ENCODE results near the gene CCDC85B. TPM values are rescaled to one million over a fixed set of nuclear protein-coding genes. Genes with fewer than 3 reads are reported as not detected.

The CCDC85B gene
- total and polyA plus RNA-seq, 2 of the 13 experiments (the other 11 are each of a cell fraction or from before 2014, with no cell fraction given): 8.2 to 19.5 TPM

GRCh38 chr11:65918211-65919140, 28.0 kb downstream of the CCDC85B start, which contains the start of gene C11orf68 (continued):
- TF ChIP-seq, protein P1, sequence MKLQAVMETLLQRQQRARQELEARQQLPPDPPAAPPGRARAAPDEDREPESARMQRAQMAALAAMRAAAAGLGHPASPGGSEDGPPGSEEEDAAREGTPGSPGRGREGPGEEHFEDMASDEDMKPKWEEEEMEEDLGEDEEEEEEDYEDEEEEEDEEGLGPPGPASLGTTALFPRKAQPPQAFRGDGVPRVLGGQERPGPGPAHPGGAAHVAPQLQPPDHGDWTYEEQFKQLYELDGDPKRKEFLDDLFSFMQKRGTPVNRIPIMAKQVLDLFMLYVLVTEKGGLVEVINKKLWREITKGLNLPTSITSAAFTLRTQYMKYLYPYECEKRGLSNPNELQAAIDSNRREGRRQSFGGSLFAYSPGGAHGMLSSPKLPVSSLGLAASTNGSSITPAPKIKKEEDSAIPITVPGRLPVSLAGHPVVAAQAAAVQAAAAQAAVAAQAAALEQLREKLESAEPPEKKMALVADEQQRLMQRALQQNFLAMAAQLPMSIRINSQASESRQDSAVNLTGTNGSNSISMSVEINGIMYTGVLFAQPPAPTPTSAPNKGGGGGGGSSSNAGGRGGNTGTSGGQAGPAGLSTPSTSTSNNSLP (IDR thresholded peaks at IDR 0.05; ENCODE audit: low read depth, low read length): no peak
- TF ChIP-seq PLRG1 (conservative IDR thresholded peaks at IDR 0.05) (no peak), ISX (CRISPR knock-in tag; conservative IDR thresholded peaks at IDR 0.05) (0 out of 2 replicates have a peak, but pooled peaks have one; percentile 27), NR0B2 (CRISPR knock-in tag; IDR thresholded peaks at IDR 0.05) (no peak), MATR3 (CRISPR knock-in tag; IDR thresholded peaks at IDR 0.05) (no peak), SMARCC2 (IDR thresholded peaks at IDR 0.05) (no peak), ZNF205 (CRISPR knock-in tag; IDR thresholded peaks at IDR 0.05) (0 out of 2 replicates have a peak, but pooled peaks have one; percentile 14), THYN1 (CRISPR knock-in tag; IDR thresholded peaks at IDR 0.05; ENCODE audit: borderline replicate concordance, low read depth) (no peak), ELF4 (CRISPR knock-in tag; IDR thresholded peaks at IDR 0.05; ENCODE audit: borderline replicate concordance) (no peak), ZNF546 (CRISPR knock-in tag; conservative IDR thresholded peaks at IDR 0.05) (0 out of 2 replicates have a peak, but pooled peaks have one; percentile 18), ZNF619 (CRISPR knock-in tag; IDR thresholded peaks at IDR 0.05) (no peak), ZNF124 (CRISPR knock-in tag; IDR thresholded peaks at IDR 0.05) (0 out of 2 replicates have a peak, but pooled peaks have one; percentile 47), ZBTB42 (CRISPR knock-in tag; IDR thresholded peaks at IDR 0.05) (no peak), ZNF33A (CRISPR knock-in tag; IDR thresholded peaks at IDR 0.05; ENCODE audit: borderline replicate concordance) (0 out of 2 replicates have a peak, but pooled peaks have one; percentile 64)
- TF ChIP-seq, protein P2, sequence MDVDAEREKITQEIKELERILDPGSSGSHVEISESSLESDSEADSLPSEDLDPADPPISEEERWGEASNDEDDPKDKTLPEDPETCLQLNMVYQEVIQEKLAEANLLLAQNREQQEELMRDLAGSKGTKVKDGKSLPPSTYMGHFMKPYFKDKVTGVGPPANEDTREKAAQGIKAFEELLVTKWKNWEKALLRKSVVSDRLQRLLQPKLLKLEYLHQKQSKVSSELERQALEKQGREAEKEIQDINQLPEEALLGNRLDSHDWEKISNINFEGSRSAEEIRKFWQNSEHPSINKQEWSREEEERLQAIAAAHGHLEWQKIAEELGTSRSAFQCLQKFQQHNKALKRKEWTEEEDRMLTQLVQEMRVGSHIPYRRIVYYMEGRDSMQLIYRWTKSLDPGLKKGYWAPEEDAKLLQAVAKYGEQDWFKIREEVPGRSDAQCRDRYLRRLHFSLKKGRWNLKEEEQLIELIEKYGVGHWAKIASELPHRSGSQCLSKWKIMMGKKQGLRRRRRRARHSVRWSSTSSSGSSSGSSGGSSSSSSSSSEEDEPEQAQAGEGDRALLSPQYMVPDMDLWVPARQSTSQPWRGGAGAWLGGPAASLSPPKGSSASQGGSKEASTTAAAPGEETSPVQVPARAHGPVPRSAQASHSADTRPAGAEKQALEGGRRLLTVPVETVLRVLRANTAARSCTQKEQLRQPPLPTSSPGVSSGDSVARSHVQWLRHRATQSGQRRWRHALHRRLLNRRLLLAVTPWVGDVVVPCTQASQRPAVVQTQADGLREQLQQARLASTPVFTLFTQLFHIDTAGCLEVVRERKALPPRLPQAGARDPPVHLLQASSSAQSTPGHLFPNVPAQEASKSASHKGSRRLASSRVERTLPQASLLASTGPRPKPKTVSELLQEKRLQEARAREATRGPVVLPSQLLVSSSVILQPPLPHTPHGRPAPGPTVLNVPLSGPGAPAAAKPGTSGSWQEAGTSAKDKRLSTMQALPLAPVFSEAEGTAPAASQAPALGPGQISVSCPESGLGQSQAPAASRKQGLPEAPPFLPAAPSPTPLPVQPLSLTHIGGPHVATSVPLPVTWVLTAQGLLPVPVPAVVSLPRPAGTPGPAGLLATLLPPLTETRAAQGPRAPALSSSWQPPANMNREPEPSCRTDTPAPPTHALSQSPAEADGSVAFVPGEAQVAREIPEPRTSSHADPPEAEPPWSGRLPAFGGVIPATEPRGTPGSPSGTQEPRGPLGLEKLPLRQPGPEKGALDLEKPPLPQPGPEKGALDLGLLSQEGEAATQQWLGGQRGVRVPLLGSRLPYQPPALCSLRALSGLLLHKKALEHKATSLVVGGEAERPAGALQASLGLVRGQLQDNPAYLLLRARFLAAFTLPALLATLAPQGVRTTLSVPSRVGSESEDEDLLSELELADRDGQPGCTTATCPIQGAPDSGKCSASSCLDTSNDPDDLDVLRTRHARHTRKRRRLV (CRISPR knock-in tag; IDR thresholded peaks at IDR 0.05): no peak
- TF ChIP-seq, protein P3, sequence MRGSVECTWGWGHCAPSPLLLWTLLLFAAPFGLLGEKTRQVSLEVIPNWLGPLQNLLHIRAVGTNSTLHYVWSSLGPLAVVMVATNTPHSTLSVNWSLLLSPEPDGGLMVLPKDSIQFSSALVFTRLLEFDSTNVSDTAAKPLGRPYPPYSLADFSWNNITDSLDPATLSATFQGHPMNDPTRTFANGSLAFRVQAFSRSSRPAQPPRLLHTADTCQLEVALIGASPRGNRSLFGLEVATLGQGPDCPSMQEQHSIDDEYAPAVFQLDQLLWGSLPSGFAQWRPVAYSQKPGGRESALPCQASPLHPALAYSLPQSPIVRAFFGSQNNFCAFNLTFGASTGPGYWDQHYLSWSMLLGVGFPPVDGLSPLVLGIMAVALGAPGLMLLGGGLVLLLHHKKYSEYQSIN (CRISPR knock-in tag; IDR thresholded peaks at IDR 0.05; ENCODE audit: borderline replicate concordance): no peak
- TF ChIP-seq, protein P4, sequence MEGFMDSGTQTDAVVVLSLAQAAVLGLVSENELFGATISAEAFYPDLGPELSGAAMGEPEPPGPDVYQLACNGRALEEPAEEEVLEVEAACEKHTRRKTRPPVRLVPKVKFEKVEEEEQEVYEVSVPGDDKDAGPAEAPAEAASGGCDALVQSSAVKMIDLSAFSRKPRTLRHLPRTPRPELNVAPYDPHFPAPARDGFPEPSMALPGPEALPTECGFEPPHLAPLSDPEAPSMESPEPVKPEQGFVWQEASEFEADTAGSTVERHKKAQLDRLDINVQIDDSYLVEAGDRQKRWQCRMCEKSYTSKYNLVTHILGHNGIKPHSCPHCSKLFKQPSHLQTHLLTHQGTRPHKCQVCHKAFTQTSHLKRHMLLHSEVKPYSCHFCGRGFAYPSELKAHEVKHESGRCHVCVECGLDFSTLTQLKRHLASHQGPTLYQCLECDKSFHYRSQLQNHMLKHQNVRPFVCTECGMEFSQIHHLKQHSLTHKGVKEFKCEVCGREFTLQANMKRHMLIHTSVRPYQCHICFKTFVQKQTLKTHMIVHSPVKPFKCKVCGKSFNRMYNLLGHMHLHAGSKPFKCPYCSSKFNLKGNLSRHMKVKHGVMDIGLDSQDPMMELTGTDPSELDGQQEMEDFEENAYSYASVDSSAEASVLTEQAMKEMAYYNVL (CRISPR knock-in tag; IDR thresholded peaks at IDR 0.05; ENCODE audit: borderline replicate concordance): no peak

Data from HepG2 (cell line).